Measurements from ENCODE around the gene NHSL1.

Gene NHSL1

DNA sequence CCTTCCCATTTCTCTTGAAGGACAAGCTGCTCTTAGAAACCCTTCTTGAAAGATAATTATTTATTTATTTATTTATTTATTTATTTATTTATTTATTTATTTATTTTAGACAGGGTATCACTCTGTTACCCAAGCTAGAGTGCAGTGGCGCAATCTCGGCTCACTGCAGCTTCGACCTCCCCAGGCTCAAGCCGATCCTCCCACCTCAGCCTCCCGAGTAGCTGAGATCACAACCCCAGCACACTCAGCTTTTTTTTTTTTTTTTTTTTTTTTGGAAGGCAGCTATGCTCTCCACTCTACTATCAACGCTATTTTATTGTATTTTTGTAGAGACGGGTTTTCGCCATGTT, 96.5 kb downstream of the NHSL1 start:
- DNase-seq (ENCODE audit: low read depth) = no peak

DNA sequence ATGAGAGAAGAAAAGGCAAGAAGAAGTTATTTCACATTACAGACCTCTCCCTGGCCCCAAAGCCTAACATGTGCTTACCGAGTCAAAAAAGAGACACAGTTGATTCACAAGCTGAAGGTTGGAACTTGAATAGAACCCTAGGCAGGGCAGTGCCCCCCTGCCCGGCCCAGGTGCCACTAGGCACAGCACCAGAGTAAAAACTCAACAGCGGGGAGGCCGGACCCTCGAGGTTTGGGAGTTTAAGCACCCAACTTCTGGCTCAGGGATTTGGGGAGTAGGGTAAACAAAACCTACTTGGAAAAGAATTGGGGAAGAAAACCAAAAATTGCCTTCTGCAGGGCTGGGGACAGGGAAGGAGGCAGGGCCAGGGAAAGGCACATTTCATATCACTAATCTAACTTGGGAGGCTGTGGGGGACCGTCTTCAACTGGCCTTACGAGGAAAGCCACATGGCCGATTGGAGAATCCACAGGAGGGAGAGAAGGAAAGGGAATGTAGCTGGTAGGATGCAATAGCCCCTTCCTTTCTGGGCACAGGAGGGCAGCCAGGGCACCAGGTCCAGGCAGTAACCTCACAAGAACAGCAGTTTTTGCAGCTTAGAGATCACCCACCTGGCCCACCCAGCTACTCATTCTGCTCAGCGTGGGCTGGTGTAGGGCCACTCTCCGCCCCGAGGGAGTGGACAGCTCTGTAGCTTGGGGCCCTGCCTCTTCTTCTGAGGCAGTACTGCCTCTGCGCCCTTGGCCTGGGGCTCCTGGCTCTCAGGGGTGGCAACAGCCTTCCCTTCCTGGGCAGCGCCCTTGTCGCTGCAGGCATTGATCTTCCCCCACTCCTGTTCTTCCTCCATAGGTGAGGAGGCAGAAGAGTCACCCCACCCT, 97.1 kb downstream of the NHSL1 start:
- DNase-seq (ENCODE audit: low read depth) = no peak

DNA sequence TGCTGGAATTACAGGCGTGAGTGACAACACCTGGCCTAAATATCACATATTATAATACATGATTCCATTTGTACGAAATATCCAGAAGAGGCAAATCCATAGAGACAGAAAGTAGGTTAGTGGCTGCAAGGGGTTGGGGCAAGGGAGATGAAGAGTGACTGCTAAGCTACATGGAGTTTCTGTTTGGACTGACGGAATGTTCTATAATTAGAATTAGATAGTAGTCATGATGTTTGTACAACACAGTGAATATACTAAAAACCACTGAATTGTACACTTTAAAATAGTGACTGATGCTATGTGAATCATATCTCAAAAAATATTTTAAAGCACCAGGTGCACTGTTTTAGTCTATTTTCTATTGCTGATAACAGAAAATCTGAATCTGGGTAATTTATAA, 99.0 kb downstream of the NHSL1 start:
- no peak for DNase-seq (ENCODE audit: low read depth)

DNA sequence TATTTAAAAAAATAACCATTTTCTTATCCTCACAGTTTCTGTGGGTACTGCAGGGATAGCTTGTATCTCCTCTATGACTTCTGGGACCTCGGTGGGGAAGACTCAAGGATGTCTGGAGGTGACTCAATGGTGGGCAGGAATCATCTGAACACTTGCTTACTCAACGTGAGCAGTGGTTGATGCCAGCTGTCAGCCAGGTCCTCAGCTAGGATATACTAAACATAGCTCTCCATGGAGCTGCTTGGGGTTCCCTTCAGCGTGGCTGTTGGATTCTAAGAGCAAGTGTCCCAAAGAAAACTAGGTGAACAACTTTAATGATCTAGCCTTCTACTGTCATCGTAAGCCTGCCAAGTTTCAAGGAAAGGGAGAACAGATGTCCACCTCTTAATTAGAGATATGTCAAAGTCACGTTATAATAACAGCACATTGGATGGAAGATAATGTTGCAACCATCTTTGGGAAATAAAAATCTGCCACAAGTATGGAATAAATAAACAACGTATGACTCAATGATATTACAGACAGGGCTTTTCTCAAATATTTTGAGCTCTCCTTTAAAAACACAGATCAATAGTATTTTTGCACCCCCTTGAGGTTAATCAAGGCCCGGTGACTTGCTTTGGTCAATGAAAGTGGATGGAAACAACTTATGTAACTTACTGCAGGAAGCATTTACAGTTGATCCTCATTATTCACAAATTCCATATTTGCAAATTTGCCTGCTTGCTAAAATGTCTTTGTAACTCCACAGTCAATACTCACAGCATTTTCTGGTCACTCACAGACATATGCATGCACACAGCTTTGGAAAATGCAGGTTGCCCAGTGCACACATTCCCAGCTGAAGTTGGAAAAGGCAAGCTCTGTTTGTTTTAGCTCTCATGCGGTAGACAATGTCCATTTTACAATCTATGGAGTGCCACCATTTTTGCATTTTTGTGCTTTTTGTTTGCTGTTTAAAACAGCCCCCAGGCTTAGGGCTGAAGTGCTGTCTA, 101.9 kb downstream of the NHSL1 start:
- no peak for DNase-seq (ENCODE audit: low read depth)

DNA sequence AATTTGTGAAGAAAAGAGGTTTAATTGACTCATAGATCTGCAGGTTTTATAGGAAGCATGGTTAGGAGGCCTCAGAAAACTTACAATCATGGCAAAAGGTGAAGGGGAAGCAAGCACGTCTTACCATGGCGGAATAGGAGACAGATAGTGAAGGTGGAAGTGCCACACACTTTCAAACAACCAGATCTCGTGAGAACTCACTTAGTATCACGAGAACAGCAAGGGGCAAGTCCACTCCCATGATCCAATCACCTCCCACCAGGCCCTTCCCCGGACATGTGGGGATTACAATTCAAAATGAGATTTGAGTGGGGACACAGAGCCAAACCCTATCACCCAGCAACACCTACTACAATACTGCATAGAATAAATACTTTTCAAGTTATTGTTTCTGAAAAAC, 102.6 kb downstream of the NHSL1 start:
- DNase-seq (ENCODE audit: low read depth) = no peak

DNA sequence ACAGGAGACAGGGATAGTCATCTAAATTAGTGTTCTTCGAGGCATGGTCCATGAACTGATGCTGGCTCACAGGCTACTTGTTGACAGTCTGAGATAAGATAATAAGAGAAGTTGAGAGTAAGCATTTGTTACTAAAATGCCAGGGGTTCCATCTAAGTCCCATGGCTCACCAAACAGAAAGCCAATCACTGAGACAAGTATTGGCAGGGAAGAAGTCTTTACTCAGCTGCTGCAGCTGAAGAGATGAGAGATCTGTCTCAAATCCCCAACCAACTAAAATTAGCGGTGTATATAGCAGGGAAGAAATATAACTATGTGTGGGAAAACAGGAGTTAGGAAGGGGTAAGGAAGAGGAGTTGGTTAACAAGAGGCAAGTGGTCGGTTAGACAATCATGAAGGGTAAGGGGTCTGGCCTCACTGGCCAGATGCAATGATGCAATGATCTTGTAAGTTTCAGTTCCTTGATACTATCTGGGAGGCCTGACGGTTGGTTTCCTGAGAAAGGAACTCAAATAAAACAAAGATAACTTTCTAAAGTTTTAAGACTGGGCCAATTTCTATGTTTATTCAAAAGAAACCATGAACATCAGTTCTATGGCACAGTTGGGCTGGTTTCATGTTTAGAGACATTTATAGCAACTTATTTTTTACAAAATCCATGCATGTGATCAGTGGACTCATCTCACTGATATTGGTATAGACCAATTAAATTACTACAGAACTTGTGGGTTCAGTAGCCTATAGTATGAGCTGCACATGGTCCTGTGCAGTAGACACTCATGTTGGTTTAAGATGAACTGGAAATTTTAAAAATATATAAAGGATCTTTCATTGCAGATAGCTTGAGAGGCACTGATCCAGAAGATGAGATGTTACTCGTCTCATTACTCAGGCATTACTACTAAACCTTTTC, 105.2 kb downstream of the NHSL1 start:
- no peak for DNase-seq (ENCODE audit: low read depth)

DNA sequence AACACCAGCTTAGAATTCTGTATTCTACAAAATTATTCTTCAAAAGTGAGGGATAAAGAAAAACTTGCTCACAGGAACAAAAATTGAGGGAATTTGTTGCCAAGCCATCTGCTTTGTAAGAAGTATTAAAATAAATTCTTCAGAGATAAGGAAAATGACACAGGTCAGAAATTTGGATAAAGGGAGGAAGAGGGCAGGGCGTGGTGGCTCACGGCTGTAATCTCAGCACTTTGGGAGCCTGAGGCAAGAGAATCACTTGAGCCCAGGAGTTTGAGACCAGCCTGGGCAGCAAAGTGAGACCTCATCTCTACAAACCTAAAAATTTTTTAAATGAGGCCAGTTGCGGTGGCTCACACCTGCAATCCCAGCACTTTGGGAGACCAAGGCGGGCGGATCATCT, 109.7 kb downstream of the NHSL1 start:
- DNase-seq (ENCODE audit: low read depth) = no peak

DNA sequence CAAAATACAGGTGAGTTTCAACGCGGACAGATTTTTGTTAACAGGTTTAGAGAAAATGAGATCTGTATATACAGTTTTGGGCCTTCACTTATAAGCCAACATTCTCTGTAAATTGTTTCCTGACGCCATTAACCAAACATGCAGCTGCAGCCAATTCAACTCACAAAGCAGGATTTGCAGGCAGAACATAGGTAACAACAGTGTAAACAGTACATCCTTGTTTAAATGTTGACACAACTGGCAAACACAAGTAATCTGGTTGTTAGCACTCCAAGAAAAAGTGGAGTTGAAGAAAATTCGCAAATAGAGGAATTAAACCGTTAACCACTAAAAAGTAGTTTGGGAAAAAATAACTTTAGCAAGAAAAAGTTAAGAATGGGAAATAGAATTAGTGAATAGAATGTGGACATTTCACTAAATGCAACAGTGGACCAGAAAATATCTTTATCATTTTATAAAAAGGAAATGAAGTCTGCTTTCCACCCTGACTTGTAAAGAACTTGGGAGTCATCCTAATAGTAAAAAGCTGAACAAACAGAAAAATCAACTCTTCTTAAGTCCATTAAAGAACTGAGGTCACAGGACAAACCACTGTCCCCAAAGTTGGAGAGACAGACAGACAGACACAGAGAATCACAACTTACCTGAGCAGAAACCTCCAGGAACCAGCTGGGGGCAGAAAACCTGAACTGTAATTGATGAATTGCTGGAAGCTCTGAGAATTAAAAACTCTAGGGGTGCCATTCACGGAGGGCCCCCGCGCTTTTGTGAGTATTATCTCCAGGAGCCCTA, 111.5 kb downstream of the NHSL1 start:
- no peak for DNase-seq (ENCODE audit: low read depth)

DNA sequence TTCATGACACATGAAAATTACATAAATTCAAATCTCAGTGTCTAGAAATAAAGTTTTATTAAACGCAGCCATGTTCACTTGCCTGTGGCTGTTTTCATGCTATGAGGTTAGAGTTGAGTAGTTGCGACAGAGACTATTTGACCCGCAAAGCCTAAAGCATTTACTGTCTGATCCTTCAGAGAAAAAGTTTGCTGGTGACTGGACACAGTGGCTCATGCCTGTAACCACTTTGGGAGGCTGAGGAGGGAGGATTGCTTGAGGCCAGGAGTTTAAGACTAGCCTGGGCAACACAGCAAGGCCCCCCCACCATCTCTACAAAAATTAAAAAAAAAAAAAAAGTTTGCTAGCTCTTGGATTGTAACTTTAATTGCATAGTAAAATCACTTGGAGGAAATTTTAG, 112.4 kb downstream of the NHSL1 start:
- DNase-seq (ENCODE audit: low read depth) = no peak

DNA sequence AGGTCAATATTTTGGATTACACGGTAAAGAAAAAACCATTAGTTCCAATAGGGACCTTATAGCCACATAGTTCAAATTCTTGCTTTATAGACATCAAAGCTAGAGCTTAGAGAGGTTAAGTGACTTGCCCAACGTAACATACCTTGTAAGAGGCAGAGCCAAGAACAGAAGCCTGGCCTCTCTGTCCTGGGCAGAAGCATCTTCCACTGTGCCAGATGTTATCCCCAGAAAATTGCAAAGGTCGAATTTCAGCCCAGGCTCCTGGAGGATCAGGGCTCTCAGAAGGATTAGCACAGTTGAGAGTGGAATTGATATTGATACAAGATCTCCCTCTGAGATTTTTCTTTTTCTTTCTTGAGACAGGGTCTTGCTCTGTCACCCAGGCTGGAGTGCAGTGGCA, 115.5 kb downstream of the NHSL1 start:
- no peak for DNase-seq (ENCODE audit: low read depth)

DNA sequence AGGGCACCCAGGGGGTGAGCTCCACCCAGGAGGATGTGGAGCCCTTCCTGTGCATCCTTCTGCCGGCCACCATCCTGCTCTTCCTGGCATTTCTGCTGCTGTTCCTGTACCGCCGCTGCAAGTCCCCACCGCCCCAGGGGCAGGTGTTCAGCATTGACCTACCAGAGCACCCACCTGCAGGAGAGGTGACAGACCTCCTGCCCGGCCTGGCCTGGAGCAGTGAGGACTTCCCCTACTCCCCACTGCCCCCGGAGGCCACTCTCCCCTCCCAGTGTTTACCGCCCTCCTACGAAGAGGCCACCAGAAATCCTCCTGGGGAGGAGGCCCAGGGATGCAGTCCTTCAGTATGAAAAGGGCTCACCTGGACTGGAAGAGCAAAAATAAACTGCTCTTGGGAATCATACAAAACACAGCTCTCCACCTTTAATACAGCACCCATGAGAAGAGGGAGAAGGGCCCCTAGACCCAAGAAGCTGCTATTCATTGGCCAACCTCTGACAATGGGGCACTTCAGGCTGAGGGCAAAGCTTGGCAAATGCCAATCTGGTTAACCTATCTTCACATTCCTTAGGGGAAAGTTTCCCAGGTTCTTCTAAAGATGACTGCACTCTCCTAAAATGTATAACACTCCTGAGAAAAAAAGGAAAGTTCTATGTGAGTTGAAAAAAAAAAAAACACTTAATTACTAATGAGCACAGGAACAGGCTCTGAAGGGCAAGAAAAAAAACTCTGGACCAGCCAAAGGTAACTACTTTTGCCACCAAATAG, 116.6 kb downstream of the NHSL1 start:
- DNase-seq (ENCODE audit: low read depth) = no peak

DNA sequence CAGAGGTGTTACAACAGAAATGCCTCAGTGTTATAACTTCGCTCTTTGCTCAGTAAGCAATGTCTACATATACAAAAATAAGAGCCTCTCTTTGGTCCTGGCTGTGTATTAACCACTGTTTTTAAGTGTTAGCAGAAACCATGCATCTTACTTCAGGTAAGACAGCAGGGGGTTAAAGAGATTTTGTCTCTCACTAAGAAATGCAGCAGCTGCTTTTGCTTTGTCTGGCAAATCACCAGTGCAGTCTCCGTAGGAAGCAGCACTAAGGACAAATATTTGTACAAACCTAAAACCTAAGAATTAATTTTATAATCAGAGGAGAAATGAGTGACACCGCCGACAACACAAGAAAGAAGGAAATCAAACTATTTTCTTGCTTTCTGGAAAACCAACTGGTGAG, 120.8 kb downstream of the NHSL1 start:
- no peak for DNase-seq (ENCODE audit: low read depth)

DNA sequence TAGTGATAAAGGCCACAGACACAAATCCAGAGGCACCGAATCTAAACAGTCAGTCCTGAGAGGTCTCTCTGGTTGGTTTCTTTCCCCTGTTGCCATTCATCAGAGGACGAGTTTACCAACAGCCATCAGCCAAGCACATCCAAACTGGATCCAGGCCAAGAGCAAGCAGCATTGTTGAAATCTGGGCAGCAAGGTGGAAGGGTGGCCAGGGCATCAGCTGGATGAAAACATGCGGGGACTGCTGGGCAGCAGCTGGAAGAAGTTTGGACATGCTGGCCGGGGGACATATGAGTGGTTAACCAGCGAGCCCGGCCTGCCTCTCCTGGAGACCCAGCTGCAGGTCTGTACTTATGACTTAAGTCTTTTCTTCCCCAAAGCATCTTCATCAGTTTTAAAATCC, 121.5 kb downstream of the NHSL1 start, which contains the start of gene SMIM28:
Gene SMIM28 (plus strand): TSS at position 62 of the 400 bp plus-strand sequence. CDS start 168 bp downstream, at position 230.
- no peak for DNase-seq (ENCODE audit: low read depth)

DNA sequence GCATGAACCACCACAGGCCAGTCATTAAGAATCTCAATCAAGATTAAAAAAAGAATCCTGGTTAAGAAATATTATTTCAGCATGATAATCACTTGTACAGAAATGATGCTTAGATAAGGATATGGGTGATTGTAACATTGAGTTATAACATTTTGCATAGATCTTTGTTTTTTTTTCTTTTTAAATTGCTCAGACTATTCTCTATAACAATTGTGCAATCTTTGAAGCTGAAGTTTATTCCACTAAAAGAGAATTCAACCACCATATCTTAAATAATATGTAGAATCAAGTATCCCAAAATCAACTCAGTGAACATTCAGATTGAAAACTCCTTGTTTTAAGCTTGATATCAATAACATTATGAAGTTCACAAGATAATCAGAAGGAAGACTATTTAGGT, 122.3 kb downstream of the NHSL1 start:
- DNase-seq (ENCODE audit: low read depth) = no peak

DNA sequence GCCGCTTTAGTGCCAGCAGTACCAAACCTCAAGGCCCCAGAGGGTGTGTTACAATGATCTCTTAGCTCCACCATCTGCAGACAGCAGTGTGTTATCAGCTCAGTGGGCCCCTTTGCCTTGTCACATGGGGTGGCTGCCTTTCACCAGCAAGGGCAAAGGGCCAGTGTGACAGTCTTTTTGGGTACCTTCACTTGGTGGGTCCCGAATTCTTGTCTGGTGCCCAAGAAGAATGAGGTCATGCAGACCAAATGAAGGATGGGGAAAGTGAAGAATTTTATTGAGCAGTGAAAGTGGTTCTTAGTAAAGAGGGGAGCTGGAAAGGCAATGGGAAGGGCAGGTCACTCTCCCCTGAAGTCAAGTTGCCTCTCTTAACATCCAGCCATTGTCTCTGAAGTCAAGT, 124.5 kb downstream of the NHSL1 start:
- no peak for DNase-seq (ENCODE audit: low read depth)

DNA sequence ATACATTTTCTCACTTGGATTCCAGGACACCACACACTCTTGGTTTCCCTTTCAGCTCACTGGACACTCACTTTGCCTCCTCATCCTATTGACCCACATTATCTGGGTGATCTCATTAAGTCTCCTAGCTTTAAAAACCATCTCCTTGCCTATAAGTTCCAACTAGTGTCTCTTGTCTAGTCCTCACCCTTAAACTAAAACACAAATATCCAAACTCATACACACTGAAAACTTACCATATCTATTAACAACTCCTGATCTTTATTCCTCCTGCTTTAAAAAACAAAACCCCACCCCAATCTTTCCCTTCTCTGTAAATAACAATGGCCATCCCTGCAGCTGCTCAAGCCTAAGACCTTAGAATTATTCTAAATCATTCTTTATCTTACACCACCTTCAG, 125.1 kb downstream of the NHSL1 start:
- no peak for DNase-seq (ENCODE audit: low read depth)

DNA sequence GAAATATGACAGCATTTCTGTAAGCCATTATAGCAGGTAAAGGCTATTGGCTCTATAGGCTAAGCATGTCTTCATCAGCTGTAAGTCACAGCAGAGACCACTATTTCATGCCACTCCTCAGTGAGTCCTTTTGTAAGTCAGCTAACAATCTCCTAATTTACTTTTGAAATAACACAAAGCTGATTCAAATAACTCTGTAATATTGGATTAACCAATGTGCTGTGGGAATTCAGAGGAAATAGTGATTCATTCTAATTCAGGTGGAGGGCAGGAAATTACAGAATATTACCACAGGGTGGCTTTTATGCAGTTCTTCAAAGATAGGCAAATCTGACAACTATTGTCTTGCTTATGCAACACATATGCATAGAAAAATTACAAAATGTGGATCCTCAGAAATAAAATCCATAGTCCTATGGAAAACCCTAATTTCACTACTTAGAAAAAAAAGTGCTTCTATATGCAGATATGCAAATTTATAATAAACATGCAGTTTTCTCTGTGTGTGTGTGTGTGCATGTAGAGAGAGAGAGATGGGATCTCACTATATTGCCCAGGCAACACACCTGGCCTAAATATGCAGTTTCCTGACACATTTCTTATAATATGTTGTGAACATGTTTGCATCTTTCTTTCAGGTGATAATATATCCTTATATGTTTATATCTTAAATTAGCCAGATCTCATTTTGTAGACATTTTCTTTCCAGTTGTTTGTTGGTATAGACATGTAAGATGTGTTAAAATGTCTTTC, 126.4 kb downstream of the NHSL1 start:
- no peak for DNase-seq (ENCODE audit: low read depth)

Data from stromal cell of bone marrow (primary cell).